ENCODE measurements around the gene TRPM7.

DNA sequence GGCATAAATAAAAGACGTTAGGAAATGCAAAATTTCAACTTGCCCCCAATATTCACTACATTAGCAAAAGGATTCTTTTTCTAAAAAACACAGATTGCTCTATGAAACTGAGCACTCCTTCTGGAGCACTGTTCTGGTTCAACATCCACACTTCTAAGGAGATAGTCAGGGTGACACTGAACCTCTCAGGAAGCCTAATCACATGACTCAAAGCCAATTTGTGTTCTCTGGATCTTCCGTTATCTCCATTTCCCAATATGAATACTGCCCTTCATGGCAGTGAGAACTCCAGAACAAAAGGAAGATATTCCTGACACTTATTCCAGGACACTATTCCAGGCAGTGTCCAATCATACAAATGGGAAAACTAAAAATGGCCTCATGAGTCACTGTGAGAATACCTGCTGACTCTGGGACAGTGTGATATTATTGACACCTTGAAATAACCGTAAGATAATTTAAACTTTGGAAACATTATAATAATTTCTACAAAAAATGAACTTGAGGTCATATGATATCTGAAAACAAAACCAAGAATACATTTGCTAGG, 21.4 kb upstream of the TRPM7 start:
- TF ChIP-seq, protein P1, sequence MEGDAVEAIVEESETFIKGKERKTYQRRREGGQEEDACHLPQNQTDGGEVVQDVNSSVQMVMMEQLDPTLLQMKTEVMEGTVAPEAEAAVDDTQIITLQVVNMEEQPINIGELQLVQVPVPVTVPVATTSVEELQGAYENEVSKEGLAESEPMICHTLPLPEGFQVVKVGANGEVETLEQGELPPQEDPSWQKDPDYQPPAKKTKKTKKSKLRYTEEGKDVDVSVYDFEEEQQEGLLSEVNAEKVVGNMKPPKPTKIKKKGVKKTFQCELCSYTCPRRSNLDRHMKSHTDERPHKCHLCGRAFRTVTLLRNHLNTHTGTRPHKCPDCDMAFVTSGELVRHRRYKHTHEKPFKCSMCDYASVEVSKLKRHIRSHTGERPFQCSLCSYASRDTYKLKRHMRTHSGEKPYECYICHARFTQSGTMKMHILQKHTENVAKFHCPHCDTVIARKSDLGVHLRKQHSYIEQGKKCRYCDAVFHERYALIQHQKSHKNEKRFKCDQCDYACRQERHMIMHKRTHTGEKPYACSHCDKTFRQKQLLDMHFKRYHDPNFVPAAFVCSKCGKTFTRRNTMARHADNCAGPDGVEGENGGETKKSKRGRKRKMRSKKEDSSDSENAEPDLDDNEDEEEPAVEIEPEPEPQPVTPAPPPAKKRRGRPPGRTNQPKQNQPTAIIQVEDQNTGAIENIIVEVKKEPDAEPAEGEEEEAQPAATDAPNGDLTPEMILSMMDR (IDR thresholded peaks at IDR 0.05; ENCODE audit: low read depth, low read length, poor library complexity, severe bottlenecking) = no peak
- TF ChIP-seq EZH2phosphoT487 (IDR thresholded peaks at IDR 0.05; ENCODE audit: borderline replicate concordance, low read length) = no peak
